AG09319 (cell line): ENCODE data around the gene AMER3.

Experiments used
- DNase-seq: peaks from one replicate; pipeline ENCODE4 v3.0.0-alpha.2; 2010; ENCODE audit warnings: low read depth; ENCODE audit errors: extremely low read depth
- TF ChIP-seq, protein P1 (sequence below): IDR thresholded peaks from 2 replicates; pipeline ENCODE4 v1.5.1; 2011; ENCODE audit warnings: low read depth, mild to moderate bottlenecking, inconsistent platforms, low read length, moderate library complexity

The AMER3 gene

DNA sequence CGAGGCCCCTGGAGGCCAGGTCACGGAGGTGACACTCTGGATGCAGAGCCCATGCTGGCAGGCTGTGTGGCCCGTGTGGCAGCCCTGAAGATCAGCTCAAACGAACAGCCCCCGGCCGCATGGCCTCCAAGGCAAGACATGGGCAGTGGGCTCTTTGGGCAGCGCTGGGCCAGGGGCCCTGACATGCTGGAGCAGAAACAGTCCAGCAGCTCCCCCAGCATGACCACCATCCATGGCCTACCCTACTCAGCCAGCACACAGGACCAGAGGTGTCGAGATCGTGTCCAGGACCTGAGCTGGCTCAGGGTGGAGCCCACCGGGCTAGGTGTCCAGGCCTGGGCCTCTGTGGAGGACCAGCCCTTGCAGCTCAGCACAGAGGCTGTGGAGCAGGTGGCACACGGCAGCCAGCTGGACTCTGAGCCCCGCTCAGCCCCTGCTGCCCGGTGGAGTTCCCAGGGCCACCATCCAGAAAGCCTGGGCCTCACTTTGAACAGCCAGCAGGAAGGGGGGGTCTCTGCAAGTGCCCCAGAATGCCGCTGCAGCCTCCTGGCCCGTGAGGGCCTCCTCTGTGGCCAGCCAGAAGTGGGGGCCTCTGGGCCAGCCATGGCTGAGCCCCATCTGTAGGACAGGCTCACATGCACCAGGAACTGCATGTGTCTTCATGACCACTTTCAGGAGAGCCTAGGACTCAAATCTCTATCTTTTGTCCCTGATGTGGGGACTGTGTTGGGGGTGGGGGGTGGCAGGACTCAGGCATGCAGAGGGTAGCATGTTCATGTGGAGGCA, 8.9 kb downstream of the AMER3 start:
- TF ChIP-seq, protein P1, sequence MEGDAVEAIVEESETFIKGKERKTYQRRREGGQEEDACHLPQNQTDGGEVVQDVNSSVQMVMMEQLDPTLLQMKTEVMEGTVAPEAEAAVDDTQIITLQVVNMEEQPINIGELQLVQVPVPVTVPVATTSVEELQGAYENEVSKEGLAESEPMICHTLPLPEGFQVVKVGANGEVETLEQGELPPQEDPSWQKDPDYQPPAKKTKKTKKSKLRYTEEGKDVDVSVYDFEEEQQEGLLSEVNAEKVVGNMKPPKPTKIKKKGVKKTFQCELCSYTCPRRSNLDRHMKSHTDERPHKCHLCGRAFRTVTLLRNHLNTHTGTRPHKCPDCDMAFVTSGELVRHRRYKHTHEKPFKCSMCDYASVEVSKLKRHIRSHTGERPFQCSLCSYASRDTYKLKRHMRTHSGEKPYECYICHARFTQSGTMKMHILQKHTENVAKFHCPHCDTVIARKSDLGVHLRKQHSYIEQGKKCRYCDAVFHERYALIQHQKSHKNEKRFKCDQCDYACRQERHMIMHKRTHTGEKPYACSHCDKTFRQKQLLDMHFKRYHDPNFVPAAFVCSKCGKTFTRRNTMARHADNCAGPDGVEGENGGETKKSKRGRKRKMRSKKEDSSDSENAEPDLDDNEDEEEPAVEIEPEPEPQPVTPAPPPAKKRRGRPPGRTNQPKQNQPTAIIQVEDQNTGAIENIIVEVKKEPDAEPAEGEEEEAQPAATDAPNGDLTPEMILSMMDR: no peak
- DNase-seq: no peak

- no peak for DNase-seq
- TF ChIP-seq, protein P1: no peak
Observed at GRCh38 chr2:130764821-130765115, 9.4 kb downstream of the AMER3 start.

DNA sequence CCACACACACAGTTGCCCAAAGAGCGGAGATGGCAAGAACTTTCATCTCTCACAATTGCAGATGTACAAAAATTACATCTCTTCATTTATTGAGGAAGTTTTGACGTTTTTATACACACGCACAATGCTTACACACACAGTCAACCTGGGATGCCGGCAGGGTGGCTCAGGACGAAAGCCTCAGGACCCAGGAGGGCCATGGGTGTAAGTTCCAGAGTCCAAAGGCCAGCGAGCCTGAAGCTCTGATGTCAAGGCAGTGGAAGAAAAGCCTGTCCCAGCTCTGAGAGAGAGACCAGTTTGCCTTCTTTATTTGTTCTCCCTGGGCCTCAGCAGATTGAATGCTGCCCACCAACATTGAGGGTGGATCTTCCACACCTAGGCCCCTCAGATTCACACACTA, 10.1 kb downstream of the AMER3 start:
- DNase-seq: no peak
- TF ChIP-seq, protein P1: no peak

DNA sequence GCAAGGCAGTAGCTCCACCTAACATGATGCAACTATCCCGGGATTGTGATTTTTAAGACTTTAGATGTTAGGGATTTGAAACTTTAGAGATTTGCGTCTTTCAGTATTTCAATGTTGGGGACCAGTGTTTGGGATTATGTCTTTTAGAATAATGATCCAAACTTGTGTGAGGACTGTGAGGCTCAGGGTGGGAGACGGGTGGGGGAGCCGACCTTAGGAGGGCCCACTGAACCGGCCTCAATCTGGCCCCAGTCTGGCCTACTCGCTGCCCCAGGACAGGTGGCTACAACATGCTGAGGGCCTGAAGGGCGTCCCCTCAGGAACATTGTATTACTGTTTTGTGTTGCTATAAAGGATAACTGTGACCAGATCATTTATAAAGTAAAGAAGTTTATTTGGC, 10.7 kb downstream of the AMER3 start:
- no peak for DNase-seq
- TF ChIP-seq, protein P1: no peak

- TF ChIP-seq, protein P1: no peak
- no peak for DNase-seq
Observed at GRCh38 chr2:130766711-130767407, 11.5 kb downstream of the AMER3 start.

DNA sequence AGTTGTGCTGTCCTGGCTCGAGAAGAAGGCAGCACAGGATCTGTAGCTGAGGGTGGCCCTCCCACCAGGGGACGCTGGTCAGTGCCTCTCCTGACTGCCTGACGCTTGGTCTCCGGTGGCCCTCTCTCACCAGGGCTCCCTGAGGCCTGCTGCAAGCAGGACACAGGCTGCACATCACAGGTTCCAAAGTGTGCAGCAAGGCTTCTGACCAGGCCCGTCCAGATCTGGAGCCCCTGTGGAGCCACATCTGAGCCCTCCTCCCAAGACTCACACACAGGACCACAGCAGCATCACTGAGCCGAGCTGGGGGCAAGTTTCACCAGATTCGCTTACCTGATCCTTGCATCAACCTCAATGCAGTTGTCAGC, 12.1 kb downstream of the AMER3 start:
- DNase-seq: no peak
- TF ChIP-seq, protein P1: no peak

DNA sequence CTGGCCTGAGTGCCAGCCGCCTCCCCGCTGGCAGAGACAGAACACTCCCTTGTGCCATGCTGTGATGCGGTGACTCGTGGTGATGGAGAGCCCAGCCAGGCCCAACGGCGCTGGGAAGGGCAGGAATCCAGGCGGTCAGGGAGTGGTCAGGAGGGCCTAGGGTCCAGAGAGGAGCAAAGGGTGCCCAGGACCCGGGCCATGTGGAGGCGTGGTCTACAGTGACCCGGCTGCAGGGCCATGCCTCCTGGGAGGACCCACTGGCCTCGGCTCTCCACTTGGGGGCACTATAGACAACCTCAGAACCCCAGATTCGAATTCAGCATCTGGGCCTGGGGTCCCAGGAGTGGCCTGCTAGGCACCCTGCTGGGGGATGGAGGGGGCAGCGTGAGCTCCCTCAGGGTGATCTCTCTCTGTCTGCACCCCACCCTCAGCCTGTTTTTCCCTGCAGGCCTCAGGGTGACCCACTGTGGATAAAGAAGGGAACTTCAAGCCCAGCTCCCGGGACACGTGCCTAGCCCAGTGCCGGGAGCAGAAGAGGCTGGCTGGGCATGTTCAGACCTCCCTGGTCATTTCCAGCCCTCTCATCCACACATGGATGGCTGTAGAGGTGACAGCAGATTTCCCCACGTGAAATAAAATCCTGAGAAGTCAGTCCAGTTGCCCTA, 13.0 kb downstream of the AMER3 start:
- TF ChIP-seq, protein P1: no peak
- DNase-seq: no peak
